ENCODE measurements around the gene FOXL3. TPM values are rescaled to one million over a fixed set of nuclear protein-coding genes. Genes with fewer than 3 reads are reported as not detected.
"Not testable (repeated sequence)": the region's sequence is repeated elsewhere in the genome, so short reads cannot be mapped to it uniquely, and the experiment has no call there.

Gene FOXL3
- total RNA-seq, 1 experiment from 2014 or later = not detected

- no peaks in the 10 kb centered on the region for H3K27me3 ChIP-seq (ENCODE audit: insufficient read depth, low read length)
- no peak overlapping the region for H3K9ac ChIP-seq (ENCODE audit: low read length)
- ChIA-PET POLR2A (no interaction called here), CTCF (no interaction called here), RAD21 (ENCODE audit: low non-redundant PET in 1 of 2, low total read pairs in 2 of 2, uncharacterized antibody in 2 of 2, unreplicated experiment in 2 of 2) (no interaction called here)
- no peaks in the 10 kb centered on the region for H3K4me1 ChIP-seq (ENCODE audit: control insufficient read depth in 1 of 2, insufficient read depth in 2 of 2, low read length in 2 of 2)
- H3K9me2 ChIP-seq (ENCODE audit: insufficient read depth) = no peaks in the 10 kb centered on the region
- H3K4me2 ChIP-seq (ENCODE audit: low read length) = no peak overlapping the region
- no peaks in the 10 kb centered on the region for H4K20me1 ChIP-seq (ENCODE audit: insufficient read depth)
- ATAC-seq (no peak), DNase-seq (ENCODE audit: low read depth, low spot score) (no peak)
- BruUV-seq (replicated peaks) = no TSS peak
- no peaks in the 10 kb centered on the region for H3K36me3 ChIP-seq (ENCODE audit: control insufficient read depth in 1 of 2, insufficient read depth in 2 of 2, low read length in 2 of 2)
- H3K27ac ChIP-seq (ENCODE audit: low read depth, low read length) = no peak overlapping the region
- intact Hi-C loops (cut with micrococcal nuclease) = no loop called here
- H3K4me3 ChIP-seq (replicated peaks in 1 of 2; ENCODE audit: low read depth in 1 of 2, low read length in 2 of 2) = no peak overlapping the region
- no peak overlapping the region for H2AFZ ChIP-seq (ENCODE audit: low read depth, low read length, poor library complexity, severe bottlenecking)
- H3K9me3 ChIP-seq (ENCODE audit: control insufficient read depth in 1 of 2, insufficient read depth in 1 of 2, low read depth in 1 of 2, low read length in 2 of 2) = peaks cover 0 to 6% of the 10 kb centered on the region in 2 experiments; a peak in 1 of 4 replicates
- no peaks in the 10 kb centered on the region for H3K79me2 ChIP-seq (ENCODE audit: insufficient read depth, low read length)
- TF ChIP-seq ELF1 (IDR thresholded peaks at IDR 0.05; ENCODE audit: borderline replicate concordance, low read depth) (no peak), TCF7L2 (IDR thresholded peaks at IDR 0.05; ENCODE audit: borderline replicate concordance, extremely low read depth, insufficient read depth, insufficient read length) (no peak)
Observed at GRCh38 chr7:241513-241912, 48.5 kb upstream of the FOXL3 start.

- H3K36me3 ChIP-seq (ENCODE audit: control insufficient read depth in 1 of 2, insufficient read depth in 2 of 2, low read length in 2 of 2); DNase-seq (ENCODE audit: low read depth, low spot score); POLR2A ChIA-PET; H3K9me2 ChIP-seq (ENCODE audit: insufficient read depth); H3K79me2 ChIP-seq (ENCODE audit: insufficient read depth, low read length); H3K4me2 ChIP-seq (ENCODE audit: low read length); H3K9ac ChIP-seq (ENCODE audit: low read length); H2AFZ ChIP-seq (ENCODE audit: low read depth, low read length, poor library complexity, severe bottlenecking); H3K4me3 ChIP-seq (replicated peaks in 1 of 2; ENCODE audit: low read depth in 1 of 2, low read length in 2 of 2); BruUV-seq (replicated peaks); ATAC-seq; H3K27me3 ChIP-seq (ENCODE audit: insufficient read depth, low read length); H4K20me1 ChIP-seq (ENCODE audit: insufficient read depth); RAD21 ChIA-PET (ENCODE audit: low non-redundant PET in 1 of 2, low total read pairs in 2 of 2, uncharacterized antibody in 2 of 2, unreplicated experiment in 2 of 2); H3K27ac ChIP-seq (ENCODE audit: low read depth, low read length); intact Hi-C loops (cut with micrococcal nuclease); H3K9me3 ChIP-seq (ENCODE audit: control insufficient read depth in 1 of 2, insufficient read depth in 1 of 2, low read depth in 1 of 2, low read length in 2 of 2); CTCF ChIA-PET; H3K4me1 ChIP-seq (ENCODE audit: control insufficient read depth in 1 of 2, insufficient read depth in 2 of 2, low read length in 2 of 2): not testable (repeated sequence)
Observed at GRCh38 chr7:242826-243579, 47.0 kb upstream of the FOXL3 start.

- H3K9ac ChIP-seq (ENCODE audit: low read length); POLR2A ChIA-PET; H3K79me2 ChIP-seq (ENCODE audit: insufficient read depth, low read length); H4K20me1 ChIP-seq (ENCODE audit: insufficient read depth); BruUV-seq (replicated peaks); DNase-seq (ENCODE audit: low read depth, low spot score); H3K9me2 ChIP-seq (ENCODE audit: insufficient read depth); H3K27ac ChIP-seq (ENCODE audit: low read depth, low read length); ATAC-seq; H3K36me3 ChIP-seq (ENCODE audit: control insufficient read depth in 1 of 2, insufficient read depth in 2 of 2, low read length in 2 of 2); H3K4me2 ChIP-seq (ENCODE audit: low read length); H3K4me3 ChIP-seq (replicated peaks in 1 of 2; ENCODE audit: low read depth in 1 of 2, low read length in 2 of 2); CTCF ChIA-PET; H3K4me1 ChIP-seq (ENCODE audit: control insufficient read depth in 1 of 2, insufficient read depth in 2 of 2, low read length in 2 of 2); RAD21 ChIA-PET (ENCODE audit: low non-redundant PET in 1 of 2, low total read pairs in 2 of 2, uncharacterized antibody in 2 of 2, unreplicated experiment in 2 of 2); intact Hi-C loops (cut with micrococcal nuclease); H3K27me3 ChIP-seq (ENCODE audit: insufficient read depth, low read length); H3K9me3 ChIP-seq (ENCODE audit: control insufficient read depth in 1 of 2, insufficient read depth in 1 of 2, low read depth in 1 of 2, low read length in 2 of 2); H2AFZ ChIP-seq (ENCODE audit: low read depth, low read length, poor library complexity, severe bottlenecking): not testable (repeated sequence)
Observed at GRCh38 chr7:243580-243978, 46.4 kb upstream of the FOXL3 start.
